ENCODE results near the gene CFAP92. TPM values are rescaled to one million over a fixed set of nuclear protein-coding genes. Genes with fewer than 3 reads are reported as not detected.

The CFAP92 gene
- total RNA-seq, 1 donor: 0.63 TPM

DNA sequence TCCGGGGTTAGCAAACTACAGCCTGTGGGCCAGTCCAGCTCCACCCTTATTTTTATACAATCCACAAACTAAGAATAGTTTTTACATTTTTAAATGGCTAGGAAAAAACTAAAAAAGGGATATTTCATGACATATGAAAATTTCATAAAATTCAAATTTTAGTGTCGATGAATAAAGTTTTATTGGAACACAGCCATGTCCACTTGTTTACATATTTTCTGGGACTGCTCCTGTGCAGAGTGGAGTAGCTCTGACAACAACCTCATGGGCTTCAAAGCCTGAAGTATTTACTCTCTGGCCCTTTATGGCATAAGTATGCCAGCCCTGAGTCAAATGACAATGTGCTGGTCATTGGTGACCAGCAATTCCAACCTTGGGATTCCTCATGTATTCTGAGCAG, 24.4 kb upstream of the CFAP92 start:
- H3K4me3 ChIP-seq (ENCODE audit: low read length): no peak overlapping the region
- H3K4me1 ChIP-seq (ENCODE audit: insufficient read depth, low read length): peaks cover 35% of the 10 kb centered on the region
- no peaks in the 10 kb centered on the region for H3K9me3 ChIP-seq (ENCODE audit: low read depth, low read length)
- no peaks in the 10 kb centered on the region for H3K27me3 ChIP-seq (ENCODE audit: insufficient read depth, low read length)

DNA sequence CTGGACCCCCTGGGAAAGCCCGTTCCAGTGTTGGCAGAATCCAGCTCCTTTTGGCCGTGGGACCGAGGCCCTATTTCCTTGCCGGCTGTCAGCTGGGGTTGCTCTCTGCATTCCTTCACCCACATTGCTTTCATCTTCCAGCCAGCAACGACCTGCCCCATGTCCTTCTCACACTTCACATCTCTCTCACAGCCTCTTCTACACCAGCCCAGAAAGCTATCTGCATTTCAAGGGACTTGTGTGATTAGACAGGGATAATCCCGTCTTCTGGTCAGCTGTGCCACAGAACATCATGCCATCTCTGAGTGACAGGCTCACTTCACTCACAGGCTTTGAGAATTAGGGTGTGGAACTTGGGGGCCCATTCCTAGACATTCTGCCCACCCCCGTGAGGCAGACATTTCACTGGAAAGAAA, 23.6 kb upstream of the CFAP92 start:
- Histone ChIP-seq H3K4me3 (ENCODE audit: low read length) (no peak overlapping the region), H3K27me3 (ENCODE audit: insufficient read depth, low read length) (no peaks in the 10 kb centered on the region), H3K4me1 (ENCODE audit: insufficient read depth, low read length) (peaks cover 35% of the 10 kb centered on the region), H3K9me3 (ENCODE audit: low read depth, low read length) (no peaks in the 10 kb centered on the region)

GRCh38 chr3:129016720-129017483, 23.0 kb upstream of the CFAP92 start:
- Histone ChIP-seq H3K9me3 (ENCODE audit: low read depth, low read length) (no peaks in the 10 kb centered on the region), H3K4me3 (ENCODE audit: low read length) (no peak overlapping the region), H3K27me3 (ENCODE audit: insufficient read depth, low read length) (no peaks in the 10 kb centered on the region), H3K4me1 (ENCODE audit: insufficient read depth, low read length) (peaks cover 35% of the 10 kb centered on the region)

- Histone ChIP-seq H3K4me3 (ENCODE audit: low read length) (no peak overlapping the region), H3K9me3 (ENCODE audit: low read depth, low read length) (no peaks in the 10 kb centered on the region), H3K27me3 (ENCODE audit: insufficient read depth, low read length) (no peaks in the 10 kb centered on the region), H3K4me1 (ENCODE audit: insufficient read depth, low read length) (peaks cover 35% of the 10 kb centered on the region)
These were observed 22.5 kb upstream of the CFAP92 start for GRCh38 chr3:129016356-129016719.

GRCh38 chr3:129015388-129016105, 21.7 kb upstream of the CFAP92 start:
- H3K4me3 ChIP-seq (ENCODE audit: low read length): no peak overlapping the region
- H3K27me3 ChIP-seq (ENCODE audit: insufficient read depth, low read length): no peaks in the 10 kb centered on the region

DNA sequence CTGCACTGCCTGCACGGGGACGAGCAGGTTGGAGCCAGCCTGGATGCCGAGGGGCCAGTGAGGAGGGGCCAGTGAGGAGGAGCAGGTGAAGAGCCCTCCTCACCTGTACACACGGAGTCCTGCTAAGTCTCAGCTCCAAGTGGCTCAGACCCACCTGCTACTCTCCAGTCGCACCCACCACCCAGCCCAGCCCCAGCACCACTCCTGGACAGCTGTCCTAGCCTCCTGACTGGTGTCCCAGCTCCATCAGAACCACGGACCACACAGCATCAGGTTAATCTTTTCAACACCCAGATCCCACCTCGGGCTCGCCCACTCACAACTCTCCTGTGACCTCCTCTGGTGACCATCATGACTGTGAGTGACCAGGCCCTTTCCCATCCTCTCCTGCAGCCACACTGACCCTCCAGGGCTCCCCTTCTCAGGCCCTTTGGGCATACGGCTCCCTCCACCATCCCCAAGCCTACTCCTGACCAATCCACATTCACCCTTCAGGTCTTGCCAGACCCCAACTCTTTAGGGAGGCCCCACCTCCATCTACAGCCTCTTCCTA, 21.0 kb upstream of the CFAP92 start:
- Histone ChIP-seq H3K27me3 (ENCODE audit: insufficient read depth, low read length) (no peaks in the 10 kb centered on the region), H3K4me1 (ENCODE audit: insufficient read depth, low read length) (peaks cover 35% of the 10 kb centered on the region), H3K4me3 (ENCODE audit: low read length) (no peak overlapping the region), H3K9me3 (ENCODE audit: low read depth, low read length) (no peaks in the 10 kb centered on the region)

More at GRCh38 chr3:129015388-129016105, 21.7 kb upstream of the CFAP92 start:
- H3K4me1 ChIP-seq (ENCODE audit: insufficient read depth, low read length): peaks cover 35% of the 10 kb centered on the region
- no peaks in the 10 kb centered on the region for H3K9me3 ChIP-seq (ENCODE audit: low read depth, low read length)

DNA sequence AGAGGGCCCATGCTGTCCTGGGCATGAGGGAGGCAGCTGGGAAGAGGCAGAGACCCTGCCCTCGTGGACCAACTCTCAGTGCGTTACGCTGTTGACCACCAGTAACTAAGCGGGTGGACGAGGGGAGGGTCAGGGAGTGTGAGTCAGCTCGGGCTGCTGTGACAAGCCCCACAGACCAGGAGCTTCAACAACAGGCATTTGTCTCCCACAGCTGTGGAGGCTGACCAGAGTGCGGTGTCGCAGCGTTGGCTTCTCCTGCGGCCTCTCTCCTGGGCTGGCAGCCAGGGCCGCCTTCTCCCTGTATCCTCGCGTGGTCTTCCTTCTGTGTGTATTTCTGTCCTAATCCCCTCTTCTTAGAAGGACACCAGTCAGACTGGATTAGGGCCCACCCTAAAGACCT, 20.3 kb upstream of the CFAP92 start:
- Histone ChIP-seq H3K9me3 (ENCODE audit: low read depth, low read length) (no peaks in the 10 kb centered on the region), H3K4me3 (ENCODE audit: low read length) (no peak overlapping the region), H3K27me3 (ENCODE audit: insufficient read depth, low read length) (no peaks in the 10 kb centered on the region), H3K4me1 (ENCODE audit: insufficient read depth, low read length) (peaks cover 35% of the 10 kb centered on the region)

GRCh38 chr3:129013491-129013891, 19.6 kb upstream of the CFAP92 start:
- Histone ChIP-seq H3K4me1 (ENCODE audit: insufficient read depth, low read length) (peaks cover 35% of the 10 kb centered on the region), H3K27me3 (ENCODE audit: insufficient read depth, low read length) (no peaks in the 10 kb centered on the region), H3K4me3 (ENCODE audit: low read length) (no peak overlapping the region), H3K9me3 (ENCODE audit: low read depth, low read length) (no peaks in the 10 kb centered on the region)

- Histone ChIP-seq H3K4me3 (ENCODE audit: low read length) (no peak overlapping the region), H3K4me1 (ENCODE audit: insufficient read depth, low read length) (peaks cover 11% of the 10 kb centered on the region), H3K27me3 (ENCODE audit: insufficient read depth, low read length) (no peaks in the 10 kb centered on the region), H3K9me3 (ENCODE audit: low read depth, low read length) (no peaks in the 10 kb centered on the region)
These were observed 16.6 kb upstream of the CFAP92 start for GRCh38 chr3:129010310-129010956.

DNA sequence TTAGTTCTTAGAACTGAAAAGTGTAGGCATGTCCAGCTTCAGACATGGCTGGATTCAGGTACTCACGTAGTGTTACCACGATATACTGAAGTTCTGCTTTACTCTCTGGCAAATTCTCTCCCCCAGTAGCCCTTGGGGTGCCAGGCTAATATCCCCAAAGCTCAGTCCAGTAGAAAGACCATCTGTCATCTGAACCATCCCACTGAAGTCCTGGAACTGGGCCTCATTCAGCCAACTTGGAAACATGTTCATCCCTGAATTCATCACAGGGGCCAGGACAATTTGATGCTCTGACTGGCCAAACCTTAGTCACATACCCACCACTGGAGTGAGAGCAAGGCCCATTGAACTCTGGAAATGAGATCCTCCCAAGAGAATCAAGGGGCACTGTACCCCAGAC, 15.4 kb upstream of the CFAP92 start:
- Histone ChIP-seq H3K4me3 (ENCODE audit: low read length) (no peak overlapping the region), H3K27me3 (ENCODE audit: insufficient read depth, low read length) (no peaks in the 10 kb centered on the region), H3K9me3 (ENCODE audit: low read depth, low read length) (no peaks in the 10 kb centered on the region), H3K4me1 (ENCODE audit: insufficient read depth, low read length) (peaks cover 3% of the 10 kb centered on the region)

- H3K27me3 ChIP-seq (ENCODE audit: insufficient read depth, low read length): peaks cover 9% of the 10 kb centered on the region
- no peaks in the 10 kb centered on the region for H3K9me3 ChIP-seq (ENCODE audit: low read depth, low read length)
- peaks cover 8% of the 10 kb centered on the region for H3K4me1 ChIP-seq (ENCODE audit: insufficient read depth, low read length)
- no peak overlapping the region for H3K4me3 ChIP-seq (ENCODE audit: low read length)
These were observed 13.9 kb upstream of the CFAP92 start for GRCh38 chr3:129007792-129008191.

DNA sequence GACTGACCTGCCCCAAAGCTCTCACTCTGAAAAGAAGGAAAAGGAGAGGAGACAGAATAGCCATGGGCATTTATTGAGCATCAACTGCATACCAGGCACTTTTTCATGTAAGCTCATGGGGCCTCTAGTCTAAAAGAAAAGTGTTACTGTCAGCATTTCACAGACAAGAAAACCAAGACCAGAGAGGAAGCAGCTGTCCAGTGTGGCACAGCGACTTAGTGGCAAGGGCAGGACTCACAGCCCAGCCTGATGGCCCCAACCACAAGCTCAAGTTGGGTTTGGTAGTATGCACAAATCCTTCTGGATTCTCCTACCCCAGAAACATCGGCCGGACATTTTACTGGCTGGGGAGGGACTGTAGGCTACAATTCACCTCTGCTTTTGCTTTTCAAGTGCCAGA, 13.0 kb upstream of the CFAP92 start:
- Histone ChIP-seq H3K4me1 (ENCODE audit: insufficient read depth, low read length) (peaks cover 15% of the 10 kb centered on the region), H3K9me3 (ENCODE audit: low read depth, low read length) (no peaks in the 10 kb centered on the region)

GRCh38 chr3:129005526-129006303, 11.8 kb upstream of the CFAP92 start:
- Histone ChIP-seq H3K27me3 (ENCODE audit: insufficient read depth, low read length) (peaks cover 29% of the 10 kb centered on the region), H3K4me3 (ENCODE audit: low read length) (no peak overlapping the region), H3K9me3 (ENCODE audit: low read depth, low read length) (no peaks in the 10 kb centered on the region), H3K4me1 (ENCODE audit: insufficient read depth, low read length) (peaks cover 23% of the 10 kb centered on the region)

More for the DNA sequence above, 13.0 kb upstream of the CFAP92 start:
- peaks cover 17% of the 10 kb centered on the region for H3K27me3 ChIP-seq (ENCODE audit: insufficient read depth, low read length)
- no peak overlapping the region for H3K4me3 ChIP-seq (ENCODE audit: low read length)

GRCh38 chr3:129004639-129005295, 10.9 kb upstream of the CFAP92 start:
- Histone ChIP-seq H3K27me3 (ENCODE audit: insufficient read depth, low read length) (peaks cover 38% of the 10 kb centered on the region), H3K4me1 (ENCODE audit: insufficient read depth, low read length) (peaks cover 23% of the 10 kb centered on the region), H3K4me3 (ENCODE audit: low read length) (no peak overlapping the region), H3K9me3 (ENCODE audit: low read depth, low read length) (no peaks in the 10 kb centered on the region)

All from mononuclear cell (primary cell).